Lower leg skin (tissue), 4 donors: ENCODE results near the gene FAM3D. TPM values are rescaled to one million over a fixed set of nuclear protein-coding genes. Genes with fewer than 3 reads are reported as not detected.

Source experiments
- DNase-seq, 2 donors: peaks; one replicate each; pipeline ENCODE4 v3.0.0-alpha.2; 2019; ENCODE audit warnings: low spot score in 2 of 2
- H3K4me3 ChIP-seq: fragments of 200-600 bp; sonication (generic); 2 replicates; pipeline ENCODE4 v1.5.1; 2017; ENCODE audit warnings: mild to moderate bottlenecking, low read depth; ENCODE audit not compliant: poor library complexity, severe bottlenecking
- POLR2A ChIP-seq, 2 donors: fragments of 450-650 bp; IDR thresholded peaks; one replicate each; pipeline ENCODE4 v1.6.1; 2016 to 2017; ENCODE audit warnings: antibody characterized with exemption in 2 of 2, mild to moderate bottlenecking in 1 of 2, moderate library complexity in 1 of 2
- WGBS, 2 donors: methylation state at CpG; one replicate each; pipeline ENCODE4 v1.1.5; 2018; 5-methylcytosine and 5-hydroxymethylcytosine counted together
- intact Hi-C: fragments of 100-400 bp; cut with DNase I; formaldehyde crosslinking; loops from one replicate; pipeline ENCODE4 v1.15.0; 2023; ENCODE audit warnings: low total_unique reads
- total RNA-seq, 4 donors: library from RNA; depleted of rRNA; stranded (reverse); fragments of >200 nt; gene quantifications; one replicate each; pipeline ENCODE4 v1.1.0, GENCODE V29; 2016
- TF ChIP-seq, protein P1 (sequence below), 3 donors: fragments of 450-650 bp; IDR thresholded peaks; one replicate each; pipeline ENCODE4 v1.5.1; 2016; ENCODE audit warnings: antibody characterized with exemption in 3 of 3, mild to moderate bottlenecking in 3 of 3, moderate library complexity in 2 of 3

Gene FAM3D
- total RNA-seq, 4 donors from 2014 or later: 3.7 to 3.8 (median 3.8) TPM; not detected in 1

- intact Hi-C loops: loop anchor here (5.0 kb wide), 1 partner anchor 63 kb away; no protein-coding TSS in a partner anchor
- peak; percentile 65 to 92 for DNase-seq
- 9 to 13% methylated on average over 9 of the region's 9 CpGs for WGBS, 2 donors
- H3K4me3 ChIP-seq: no peak overlapping the region
- TF ChIP-seq POLR2A (IDR thresholded peaks at IDR 0.05): no peak
- TF ChIP-seq, protein P1, sequence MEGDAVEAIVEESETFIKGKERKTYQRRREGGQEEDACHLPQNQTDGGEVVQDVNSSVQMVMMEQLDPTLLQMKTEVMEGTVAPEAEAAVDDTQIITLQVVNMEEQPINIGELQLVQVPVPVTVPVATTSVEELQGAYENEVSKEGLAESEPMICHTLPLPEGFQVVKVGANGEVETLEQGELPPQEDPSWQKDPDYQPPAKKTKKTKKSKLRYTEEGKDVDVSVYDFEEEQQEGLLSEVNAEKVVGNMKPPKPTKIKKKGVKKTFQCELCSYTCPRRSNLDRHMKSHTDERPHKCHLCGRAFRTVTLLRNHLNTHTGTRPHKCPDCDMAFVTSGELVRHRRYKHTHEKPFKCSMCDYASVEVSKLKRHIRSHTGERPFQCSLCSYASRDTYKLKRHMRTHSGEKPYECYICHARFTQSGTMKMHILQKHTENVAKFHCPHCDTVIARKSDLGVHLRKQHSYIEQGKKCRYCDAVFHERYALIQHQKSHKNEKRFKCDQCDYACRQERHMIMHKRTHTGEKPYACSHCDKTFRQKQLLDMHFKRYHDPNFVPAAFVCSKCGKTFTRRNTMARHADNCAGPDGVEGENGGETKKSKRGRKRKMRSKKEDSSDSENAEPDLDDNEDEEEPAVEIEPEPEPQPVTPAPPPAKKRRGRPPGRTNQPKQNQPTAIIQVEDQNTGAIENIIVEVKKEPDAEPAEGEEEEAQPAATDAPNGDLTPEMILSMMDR (IDR thresholded peaks at IDR 0.05): peak in 1 of 3 donors; percentile 89
These were observed 36.4 kb downstream of the FAM3D start for GRCh38 chr3:58630076-58630709.

GRCh38 chr3:58629629-58630028 lies 36.9 kb downstream of the FAM3D start:
- 79 to 83% methylated on average over 2 of the region's 2 CpGs for WGBS, 2 donors

GRCh38 chr3:58628823-58629562 lies 37.6 kb downstream of the FAM3D start:
- TF ChIP-seq POLR2A (IDR thresholded peaks at IDR 0.05): no peak
- TF ChIP-seq, protein P1 (IDR thresholded peaks at IDR 0.05): no peak
- H3K4me3 ChIP-seq: no peak overlapping the region
- WGBS, 2 donors: 32 to 48% methylated on average over 13 of the region's 13 CpGs
- peak in 1 of 2 donors; percentile 53 for DNase-seq
- intact Hi-C loops: loop anchor here (5.0 kb wide), 1 partner anchor 322 kb away; the partner anchor contains the start of genes HTD2 and RPP14

More at GRCh38 chr3:58629629-58630028, 36.9 kb downstream of the FAM3D start:
- DNase-seq: no peak
- no peak overlapping the region for H3K4me3 ChIP-seq
- intact Hi-C loops: loop anchor here (5.0 kb wide), 2 partner anchors 62 to 322 kb away; partner anchors contain the start of genes HTD2 and RPP14
- TF ChIP-seq POLR2A (IDR thresholded peaks at IDR 0.05): no peak
- TF ChIP-seq, protein P1 (IDR thresholded peaks at IDR 0.05): no peak

GRCh38 chr3:58627941-58628340 lies 38.6 kb downstream of the FAM3D start:
- intact Hi-C loops: loop anchor here (5.0 kb wide), 1 partner anchor 321 kb away; the partner anchor contains the start of genes HTD2 and RPP14
- TF ChIP-seq POLR2A (IDR thresholded peaks at IDR 0.05): no peak
- TF ChIP-seq, protein P1 (IDR thresholded peaks at IDR 0.05): no peak
- DNase-seq: no peak
- H3K4me3 ChIP-seq: no peak overlapping the region
- 65% methylated on average over 6 of the region's 6 CpGs for WGBS, 2 donors

GRCh38 chr3:58627570-58627885 lies 39.0 kb downstream of the FAM3D start:
- no peak for DNase-seq
- TF ChIP-seq, protein P1 (IDR thresholded peaks at IDR 0.05): no peak
- TF ChIP-seq POLR2A (IDR thresholded peaks at IDR 0.05): no peak
- intact Hi-C loops: loop anchor here (5.0 kb wide), 1 partner anchor 320 kb away; the partner anchor contains the start of genes HTD2 and RPP14
- 47 to 48% methylated on average over 3 of the region's 3 CpGs for WGBS, 2 donors
- no peak overlapping the region for H3K4me3 ChIP-seq
